Stimulated activated memory B cell treated with anti-CD40 and anti-IgM and Interleukin-4, amounts not matched to agents 10 μg/mL and 1 μg/mL and 100 μg/mL, for 72 hours (primary cell): ENCODE results near the gene CACNA1H.

Source experiments
- ATAC-seq: fragments of 150-1000 bp; cut with Tn5 transposase; 2 replicates; pipeline ENCODE4 v1.10.0; 2021
- H3K27ac Mint-ChIP-seq: one replicate; pipeline ENCODE4 v1.8.0; 2022; ENCODE audit warnings: mild to moderate bottlenecking, mixed read lengths
- H3K27me3 Mint-ChIP-seq: one replicate; pipeline ENCODE4 v1.8.0; 2022; ENCODE audit warnings: mixed read lengths
- H3K36me3 Mint-ChIP-seq: one replicate; pipeline ENCODE4 v1.8.0; 2022; ENCODE audit warnings: mixed read lengths
- H3K4me1 Mint-ChIP-seq: one replicate; pipeline ENCODE4 v1.8.0; 2022; ENCODE audit warnings: mixed read lengths
- H3K4me3 Mint-ChIP-seq: one replicate; pipeline ENCODE4 v1.8.0; 2022; ENCODE audit warnings: mild to moderate bottlenecking, moderate library complexity, mixed read lengths
- H3K9me3 Mint-ChIP-seq: one replicate; pipeline ENCODE4 v1.8.0; 2022; ENCODE audit warnings: mixed read lengths

CACNA1H gene

GRCh38 chr16:1119129-1119528, 33.8 kb upstream of the CACNA1H start:
- ATAC-seq, result no peak
- Mint-ChIP-seq H3K4me3 (no peak overlapping the region), H3K9me3 (no peaks in the 10 kb centered on the region), H3K36me3 (no peaks in the 10 kb centered on the region), H3K27ac (no peak overlapping the region), H3K27me3 (peaks cover 56% of the 10 kb centered on the region), H3K4me1 (peaks cover 12% of the 10 kb centered on the region)

DNA sequence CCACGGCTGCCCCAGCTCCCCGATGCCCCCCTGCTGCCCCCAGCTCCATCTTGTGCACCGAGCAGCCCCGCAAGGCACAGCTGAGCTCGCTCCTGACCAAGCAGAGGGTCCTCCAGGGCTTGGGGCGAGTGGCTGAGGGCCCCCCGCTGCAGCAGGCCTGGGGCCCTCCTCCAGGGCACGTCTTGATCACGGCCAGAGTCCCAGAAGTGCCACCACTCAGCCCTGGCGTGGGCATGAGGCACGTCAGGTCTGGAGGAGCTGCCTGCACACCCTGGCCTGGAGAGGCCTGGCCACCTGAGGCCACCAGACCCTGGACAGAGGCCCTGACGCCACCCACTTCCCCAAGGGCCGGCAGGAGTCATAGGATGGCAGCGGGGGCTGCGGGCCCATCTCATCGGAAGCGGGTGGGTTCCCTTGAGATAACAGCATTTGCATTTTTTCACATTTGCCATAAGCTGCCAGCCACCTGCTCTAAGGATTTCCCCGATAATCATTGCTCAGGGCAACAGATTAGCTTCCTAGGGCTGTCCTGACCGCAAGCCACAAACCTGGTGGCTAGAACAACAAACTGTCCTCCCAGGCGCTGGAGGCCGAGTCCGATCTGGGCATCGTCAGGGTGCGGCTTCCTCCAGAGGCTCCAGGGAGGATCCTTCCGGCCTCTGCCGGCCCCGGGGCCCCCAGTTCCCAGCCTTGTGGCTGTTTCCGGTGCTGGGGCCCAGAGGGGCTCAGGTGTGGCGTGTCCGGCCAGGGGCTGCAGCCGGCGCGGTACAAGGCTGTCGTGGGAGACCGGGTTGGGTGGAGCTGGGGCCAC, 32.9 kb upstream of the CACNA1H start:
- no peak overlapping the region for H3K27ac Mint-ChIP-seq
- no peaks in the 10 kb centered on the region for H3K9me3 Mint-ChIP-seq
- peaks cover 49% of the 10 kb centered on the region for H3K27me3 Mint-ChIP-seq
- ATAC-seq, result no peak
- no peaks in the 10 kb centered on the region for H3K36me3 Mint-ChIP-seq
- H3K4me3 Mint-ChIP-seq, result no peak overlapping the region
- H3K4me1 Mint-ChIP-seq, result peaks cover 12% of the 10 kb centered on the region

DNA sequence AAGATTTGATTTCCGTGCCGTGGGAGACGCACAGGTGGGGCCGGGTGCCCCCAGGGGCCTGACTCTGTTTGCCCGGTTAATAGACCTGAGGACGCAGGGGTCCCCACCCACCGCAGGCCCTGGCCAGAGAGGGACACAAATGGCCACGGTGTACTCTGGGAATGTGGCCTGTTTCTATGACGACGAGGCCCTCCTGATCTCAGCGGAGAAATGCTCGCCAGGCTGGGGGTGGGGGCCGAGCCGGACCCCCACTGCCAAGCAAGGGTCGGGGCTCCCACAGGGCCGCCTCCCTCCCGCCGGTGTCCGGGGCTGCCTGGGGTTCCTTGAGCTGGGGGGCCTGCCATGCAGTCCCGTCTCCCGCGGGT, 32.3 kb upstream of the CACNA1H start:
- Mint-ChIP-seq H3K4me3 (no peak overlapping the region), H3K9me3 (no peaks in the 10 kb centered on the region), H3K27ac (no peak overlapping the region), H3K36me3 (no peaks in the 10 kb centered on the region), H3K27me3 (peaks cover 44% of the 10 kb centered on the region), H3K4me1 (peaks cover 12% of the 10 kb centered on the region)
- no peak for ATAC-seq

DNA sequence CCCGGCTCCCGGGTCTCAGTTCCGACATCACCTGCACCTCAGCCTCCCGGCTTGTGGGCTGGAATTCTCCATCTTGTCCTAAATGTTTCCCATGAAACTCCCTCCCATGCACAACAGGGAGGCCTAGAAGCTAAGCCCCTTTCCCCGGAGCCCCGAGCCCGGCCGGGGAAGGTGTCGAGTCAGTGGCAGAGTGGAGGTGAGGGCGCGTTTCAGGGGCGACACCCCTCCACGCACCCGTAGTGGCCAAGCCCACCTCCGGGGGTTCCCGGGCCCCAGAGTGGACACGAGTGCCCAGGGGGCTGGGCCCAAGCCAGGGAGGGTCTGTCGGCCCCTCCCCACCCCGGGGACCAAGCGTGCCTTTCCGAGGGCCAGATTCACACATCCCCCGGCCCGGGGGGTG, 31.9 kb upstream of the CACNA1H start:
- H3K4me1 Mint-ChIP-seq, result peaks cover 12% of the 10 kb centered on the region
- H3K27ac Mint-ChIP-seq, result no peak overlapping the region
- peaks cover 44% of the 10 kb centered on the region for H3K27me3 Mint-ChIP-seq
- H3K4me3 Mint-ChIP-seq, result no peak overlapping the region
- no peaks in the 10 kb centered on the region for H3K9me3 Mint-ChIP-seq
- no peak for ATAC-seq
- no peaks in the 10 kb centered on the region for H3K36me3 Mint-ChIP-seq

DNA sequence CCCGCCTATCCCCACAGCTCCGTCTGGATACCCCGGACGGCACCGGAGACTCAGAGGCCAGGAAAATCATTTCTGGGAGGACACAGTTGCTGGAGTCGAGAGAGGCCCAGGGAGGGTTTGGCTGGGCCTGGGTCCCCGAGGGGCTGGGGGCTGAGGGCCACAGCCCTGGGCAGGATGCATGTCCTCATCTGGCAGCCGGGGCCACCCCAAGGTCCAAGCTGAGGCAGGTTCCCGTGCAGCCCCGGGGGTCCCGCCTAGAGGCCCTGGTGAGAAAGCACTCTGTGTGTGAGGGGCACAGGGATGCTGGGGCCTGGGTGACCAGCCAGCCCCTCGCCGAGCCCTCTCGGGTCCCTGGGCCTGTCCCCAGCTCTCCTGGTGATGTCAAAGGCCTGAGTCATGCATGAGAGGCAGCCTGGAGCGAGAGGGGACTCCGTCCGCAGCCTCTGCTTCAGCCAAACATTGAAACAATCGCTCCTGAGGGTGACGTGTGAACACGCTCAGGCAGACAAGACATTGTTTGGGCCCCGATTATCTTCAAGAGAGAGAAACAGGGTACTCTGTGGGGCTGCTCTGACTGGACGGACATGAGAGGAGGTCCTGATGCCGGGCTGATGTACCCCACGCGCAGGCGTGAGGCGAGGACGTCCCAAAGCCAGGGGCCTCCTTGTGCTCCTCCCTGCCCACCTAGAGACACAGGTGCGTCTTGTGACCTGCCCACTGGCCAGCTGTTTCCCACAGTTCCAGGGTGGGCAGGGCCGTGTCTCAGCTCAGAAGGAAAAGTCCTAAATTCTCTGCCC, 31.1 kb upstream of the CACNA1H start:
- Mint-ChIP-seq H3K27ac (no peak overlapping the region), H3K36me3 (no peaks in the 10 kb centered on the region)

DNA sequence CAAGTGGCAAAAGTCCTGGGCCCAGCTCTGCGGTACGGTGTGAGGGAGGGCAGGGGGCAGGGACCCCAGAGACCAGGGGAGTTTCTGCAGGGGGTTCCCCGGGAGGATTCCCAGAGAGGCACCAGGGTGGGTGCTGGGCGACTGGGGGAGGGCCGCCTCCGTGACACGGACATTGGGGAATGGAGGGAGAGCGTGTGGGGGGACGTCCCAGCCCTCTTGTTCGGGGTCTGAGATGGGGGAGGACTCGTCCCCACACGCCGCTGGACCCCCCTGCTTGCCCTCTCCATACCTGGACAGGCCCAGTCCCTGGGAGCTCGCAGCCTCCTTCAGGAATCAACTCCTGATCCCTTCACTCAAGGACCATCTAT, 30.5 kb upstream of the CACNA1H start:
- ATAC-seq, result no peak
- Mint-ChIP-seq H3K4me3 (no peak overlapping the region), H3K27ac (no peak overlapping the region), H3K4me1 (peaks cover 12% of the 10 kb centered on the region), H3K9me3 (no peaks in the 10 kb centered on the region), H3K36me3 (no peaks in the 10 kb centered on the region), H3K27me3 (peaks cover 42% of the 10 kb centered on the region)

More for the DNA sequence above, 31.1 kb upstream of the CACNA1H start:
- Mint-ChIP-seq H3K4me1 (peaks cover 12% of the 10 kb centered on the region), H3K27me3 (peaks cover 42% of the 10 kb centered on the region), H3K9me3 (no peaks in the 10 kb centered on the region), H3K4me3 (no peak overlapping the region)
- no peak for ATAC-seq

DNA sequence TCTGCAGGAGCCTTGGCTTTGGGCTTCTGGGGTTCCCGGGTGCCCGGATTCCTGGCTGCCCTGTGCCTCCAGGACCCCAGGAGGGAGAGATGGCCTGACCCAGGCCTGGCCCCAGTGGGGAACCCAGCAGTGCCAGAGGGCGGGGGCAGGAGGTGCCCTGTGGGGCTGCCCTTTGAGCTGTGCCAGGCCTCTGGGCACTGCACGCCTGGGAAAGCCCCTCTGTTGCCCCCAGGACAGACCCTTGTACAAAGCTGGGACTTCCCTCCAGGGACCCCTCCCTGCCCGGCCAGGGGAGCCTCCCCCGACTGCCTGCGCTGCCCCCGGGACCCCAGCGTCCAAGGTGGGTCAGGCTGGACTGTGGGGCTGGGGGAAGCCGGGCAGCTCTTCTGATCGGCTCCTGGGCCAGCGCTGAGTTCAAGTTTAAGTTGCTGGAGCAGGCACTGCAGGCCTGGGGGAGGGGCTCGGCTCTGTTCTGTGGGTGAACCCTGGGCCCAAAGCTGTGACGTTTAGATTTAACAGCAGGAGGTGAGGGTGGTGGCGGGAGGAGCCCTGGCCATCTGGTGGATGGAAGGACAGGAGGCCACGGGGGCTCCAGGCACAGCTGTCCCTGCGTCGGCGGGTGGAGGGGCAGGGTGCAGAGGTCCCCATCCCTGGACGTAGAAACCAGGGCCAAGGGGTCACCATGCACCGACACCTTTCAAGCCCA, 29.2 kb upstream of the CACNA1H start:
- H3K36me3 Mint-ChIP-seq, result no peaks in the 10 kb centered on the region
- peaks cover 42% of the 10 kb centered on the region for H3K27me3 Mint-ChIP-seq
- H3K9me3 Mint-ChIP-seq, result no peaks in the 10 kb centered on the region
- no peak overlapping the region for H3K4me3 Mint-ChIP-seq
- peaks cover 12% of the 10 kb centered on the region for H3K4me1 Mint-ChIP-seq
- no peak for ATAC-seq
- H3K27ac Mint-ChIP-seq, result no peak overlapping the region

DNA sequence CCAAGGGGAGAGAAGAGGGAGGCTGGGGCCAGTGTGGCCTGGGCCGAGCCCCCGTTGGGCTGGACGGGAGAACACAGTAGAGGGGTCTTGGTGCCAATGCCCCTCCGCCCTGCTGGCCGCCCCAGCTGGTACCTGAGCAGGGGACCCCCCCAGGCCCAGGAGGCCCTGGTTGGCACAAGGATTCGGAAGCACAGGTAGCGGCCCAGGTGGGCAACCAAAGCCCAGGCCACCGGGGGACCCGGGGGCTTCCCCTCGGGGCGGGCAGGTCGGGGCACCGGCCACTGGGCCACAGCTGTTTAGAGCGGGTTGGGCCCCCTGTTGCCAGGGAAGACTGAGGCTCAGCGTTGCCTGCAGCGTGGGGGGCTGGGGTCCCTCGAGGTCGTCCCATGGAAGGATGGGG, 28.6 kb upstream of the CACNA1H start:
- Mint-ChIP-seq H3K27ac (no peak overlapping the region), H3K27me3 (peaks cover 42% of the 10 kb centered on the region), H3K4me1 (peaks cover 12% of the 10 kb centered on the region), H3K36me3 (no peaks in the 10 kb centered on the region), H3K9me3 (no peaks in the 10 kb centered on the region), H3K4me3 (no peak overlapping the region)
- ATAC-seq, result no peak

DNA sequence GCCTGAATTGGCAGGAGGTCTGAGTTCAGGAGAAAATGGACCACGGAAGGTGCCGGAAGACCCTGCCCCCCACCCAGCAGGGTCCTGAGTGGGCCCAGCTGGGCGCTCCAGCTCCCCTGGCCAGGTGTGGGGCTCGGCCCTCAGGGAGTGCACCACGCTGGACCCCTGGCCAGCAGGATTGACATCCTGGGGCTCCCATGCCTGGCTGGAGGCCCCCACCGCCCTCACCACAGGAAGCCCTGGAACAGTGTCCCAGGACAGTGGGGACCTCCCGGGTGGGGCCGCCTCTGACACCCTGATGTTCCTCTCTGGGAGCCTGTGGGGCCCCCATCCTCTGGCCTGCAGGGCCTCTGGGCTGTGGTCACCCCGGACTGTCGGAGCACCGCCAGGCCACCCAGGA, 28.1 kb upstream of the CACNA1H start:
- Mint-ChIP-seq H3K4me1 (peaks cover 7% of the 10 kb centered on the region), H3K9me3 (no peaks in the 10 kb centered on the region), H3K4me3 (no peak overlapping the region), H3K27me3 (peaks cover 37% of the 10 kb centered on the region), H3K36me3 (no peaks in the 10 kb centered on the region), H3K27ac (no peak overlapping the region)
- ATAC-seq, result no peak

DNA sequence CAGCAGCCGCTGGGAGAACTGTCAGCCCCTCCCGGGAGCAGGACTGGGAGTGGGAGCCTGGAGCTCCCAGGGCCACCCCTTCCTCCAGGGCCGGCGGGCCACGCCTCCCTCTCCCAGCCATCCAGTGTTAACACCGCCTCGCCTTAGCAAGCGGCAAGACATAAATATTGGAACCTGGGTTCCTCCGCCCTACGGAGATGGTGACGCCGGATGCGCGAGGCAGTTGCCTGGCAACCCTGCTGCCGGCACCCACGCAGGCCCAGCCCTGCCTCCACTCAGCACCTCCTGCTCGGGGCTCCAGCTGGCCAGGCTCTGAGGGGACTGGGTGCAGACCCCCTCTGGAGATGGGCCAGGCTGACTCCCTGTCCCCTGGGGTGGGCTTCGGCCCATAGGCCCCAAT, 27.4 kb upstream of the CACNA1H start:
- Mint-ChIP-seq H3K4me3 (no peak overlapping the region), H3K36me3 (no peaks in the 10 kb centered on the region), H3K4me1 (peaks cover under 1% of the 10 kb centered on the region), H3K9me3 (no peaks in the 10 kb centered on the region), H3K27me3 (peaks cover 30% of the 10 kb centered on the region), H3K27ac (no peak overlapping the region)
- ATAC-seq, result no peak

DNA sequence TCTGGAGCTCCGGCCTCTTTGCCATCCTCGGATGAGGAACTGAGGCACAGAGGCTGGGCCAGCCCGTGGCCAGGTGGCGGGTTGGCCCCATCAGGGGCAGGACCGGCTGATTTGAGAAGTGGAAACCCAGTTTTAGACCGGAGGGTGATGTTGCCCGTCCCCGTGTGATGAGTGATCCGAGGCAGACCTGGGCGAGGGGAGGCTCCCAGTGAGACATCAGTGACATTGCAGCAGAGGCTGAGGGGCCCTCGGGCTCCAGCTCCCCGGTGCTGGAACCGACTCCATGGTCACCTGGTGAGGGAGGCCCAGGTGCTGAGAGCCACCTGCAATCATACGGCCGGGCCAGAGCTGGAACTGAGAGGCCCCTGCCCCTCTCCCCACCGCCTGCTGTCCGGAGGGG, 26.9 kb upstream of the CACNA1H start:
- H3K9me3 Mint-ChIP-seq, result no peaks in the 10 kb centered on the region
- H3K36me3 Mint-ChIP-seq, result no peaks in the 10 kb centered on the region
- H3K27ac Mint-ChIP-seq, result no peak overlapping the region
- peaks cover 28% of the 10 kb centered on the region for H3K27me3 Mint-ChIP-seq
- H3K4me3 Mint-ChIP-seq, result no peak overlapping the region
- ATAC-seq, result no peak
- H3K4me1 Mint-ChIP-seq, result no peaks in the 10 kb centered on the region

- no peak overlapping the region for H3K27ac Mint-ChIP-seq
- no peaks in the 10 kb centered on the region for H3K36me3 Mint-ChIP-seq
- H3K4me1 Mint-ChIP-seq, result no peaks in the 10 kb centered on the region
- no peak for ATAC-seq
- H3K4me3 Mint-ChIP-seq, result no peak overlapping the region
- peaks cover 28% of the 10 kb centered on the region for H3K27me3 Mint-ChIP-seq
- no peaks in the 10 kb centered on the region for H3K9me3 Mint-ChIP-seq
Observed at GRCh38 chr16:1126586-1126985, 26.3 kb upstream of the CACNA1H start.

DNA sequence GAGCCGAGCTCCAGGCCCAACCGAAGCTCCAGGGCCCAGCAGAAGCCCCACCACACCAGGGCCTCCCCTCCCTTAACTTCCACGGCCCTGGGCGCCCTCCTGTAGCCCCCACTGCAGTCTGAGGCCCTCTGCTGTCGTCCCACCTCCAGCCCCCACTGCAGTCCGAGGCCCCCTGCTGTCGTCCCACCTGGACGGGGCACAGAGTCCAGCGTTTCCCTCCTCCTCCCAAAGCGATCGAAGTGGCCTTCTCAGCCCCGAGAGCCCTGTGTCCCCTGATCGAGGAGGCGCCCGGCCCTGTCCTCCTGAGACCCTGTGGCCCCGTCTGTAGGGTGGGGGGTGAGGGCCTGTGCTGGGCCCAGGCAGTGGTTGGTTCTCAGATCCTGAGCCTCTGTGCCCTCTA, 25.8 kb upstream of the CACNA1H start:
- no peaks in the 10 kb centered on the region for H3K36me3 Mint-ChIP-seq
- no peak for ATAC-seq
- H3K27ac Mint-ChIP-seq, result no peak overlapping the region
- H3K4me3 Mint-ChIP-seq, result no peak overlapping the region
- no peaks in the 10 kb centered on the region for H3K4me1 Mint-ChIP-seq
- H3K9me3 Mint-ChIP-seq, result no peaks in the 10 kb centered on the region
- H3K27me3 Mint-ChIP-seq, result peaks cover 30% of the 10 kb centered on the region

- H3K4me3 Mint-ChIP-seq, result no peak overlapping the region
- H3K36me3 Mint-ChIP-seq, result no peaks in the 10 kb centered on the region
- no peak for ATAC-seq
- H3K27ac Mint-ChIP-seq, result no peak overlapping the region
- H3K9me3 Mint-ChIP-seq, result no peaks in the 10 kb centered on the region
- H3K4me1 Mint-ChIP-seq, result no peaks in the 10 kb centered on the region
- H3K27me3 Mint-ChIP-seq, result peaks cover 32% of the 10 kb centered on the region
Observed at GRCh38 chr16:1127971-1128715, 24.8 kb upstream of the CACNA1H start.
